Breast epithelium (tissue), 4 donors: Measurements from ENCODE around the gene LDHB. TPM values are rescaled to one million over a fixed set of nuclear protein-coding genes. Genes with fewer than 3 reads are reported as not detected.
"Not testable (repeated sequence)": the region's sequence is repeated elsewhere in the genome, so short reads cannot be mapped to it uniquely, and the experiment has no call there.

Experiments used
- DNase-seq, 2 donors: peaks; one replicate each; pipeline ENCODE4 v3.0.0-alpha.2; 2019; ENCODE audit warnings: low spot score in 2 of 2
- H3K27ac ChIP-seq, 2 donors: fragments of 200-600 bp; sonication (generic) in 1 of 2; one replicate each; pipeline ENCODE4 v1.5.1; 2016 to 2019; ENCODE audit warnings: mild to moderate bottlenecking in 1 of 2
- H3K27me3 ChIP-seq, 2 donors: fragments of 200-600 bp; sonication (generic) in 1 of 2; one replicate each; pipeline versions ENCODE4 v1.5.1 to v1.6.0; 2017 to 2019; ENCODE audit warnings: control low read depth in 1 of 2, mild to moderate bottlenecking in 1 of 2
- H3K36me3 ChIP-seq: fragments of 200-600 bp; one replicate; pipeline ENCODE4 v1.5.1; 2019
- H3K4me1 ChIP-seq, 2 donors: fragments of 200-600 bp; sonication (generic); one replicate each; pipeline ENCODE4 v1.5.1; 2016 to 2019; ENCODE audit warnings: control low read depth in 1 of 2
- H3K4me3 ChIP-seq, 3 donors: fragments of 200-600 bp; sonication (generic); 1 replicate in 2 of 3; 2 replicates in 1 of 3; pipeline ENCODE4 v1.5.1; 2016 to 2019; ENCODE audit warnings: mild to moderate bottlenecking in 3 of 3, moderate library complexity in 2 of 3
- H3K9me3 ChIP-seq, 2 donors: fragments of 200-600 bp; sonication (generic) in 1 of 2; one replicate each; pipeline ENCODE4 v1.5.1; 2016 to 2019; ENCODE audit warnings: control low read depth in 1 of 2
- POLR2A ChIP-seq: fragments of 450-650 bp; IDR thresholded peaks from one replicate; pipeline ENCODE4 v1.6.1; 2016; ENCODE audit warnings: antibody characterized with exemption, mild to moderate bottlenecking, moderate library complexity
- POLR2AphosphoS5 ChIP-seq, 3 donors: sonication (generic); formaldehyde crosslinking; IDR thresholded peaks; one replicate each; pipeline ENCODE4 v1.6.1; 2017; ENCODE audit warnings: antibody characterized with exemption in 3 of 3
- intact Hi-C: fragments of 100-400 bp; cut with DNase I; formaldehyde crosslinking; loops from one replicate; pipeline ENCODE4 v1.15.1; 2023; ENCODE audit warnings: low total_unique reads
- total RNA-seq, 3 donors: library from RNA; depleted of rRNA; stranded (reverse); fragments of >200 nt; gene quantifications; one replicate each; pipeline ENCODE4 v1.1.0, GENCODE V29; 2016
- TF ChIP-seq, protein P1 (sequence below), 3 donors: fragments of 450-650 bp; IDR thresholded peaks; one replicate each; pipeline ENCODE4 v1.5.1; 2016 to 2017; ENCODE audit warnings: antibody characterized with exemption in 3 of 3, mild to moderate bottlenecking in 3 of 3, moderate library complexity in 3 of 3

Gene LDHB
- total RNA-seq, 3 donors from 2014 or later: 235 to 1,093 (median 257) TPM

DNA sequence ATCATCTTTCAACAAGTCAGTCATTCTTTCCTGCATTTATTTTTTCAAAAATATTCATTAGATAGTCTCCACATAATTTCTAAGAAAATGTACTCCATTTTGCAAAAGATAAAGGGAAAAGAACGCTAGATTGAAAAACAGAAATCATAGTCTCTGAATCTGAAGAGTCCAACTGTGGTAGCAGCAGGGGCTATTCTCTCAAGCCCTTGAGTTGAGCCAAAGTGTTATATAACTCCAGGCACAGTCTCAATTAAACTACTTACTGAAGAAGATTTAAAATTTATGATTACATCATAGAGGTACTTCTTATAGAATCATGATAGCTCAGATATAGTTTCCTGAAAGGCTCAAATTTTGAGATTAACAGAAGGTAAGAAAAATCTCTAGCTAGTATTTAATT, 5.8 kb downstream of the LDHB start:
- TF ChIP-seq, protein P1, sequence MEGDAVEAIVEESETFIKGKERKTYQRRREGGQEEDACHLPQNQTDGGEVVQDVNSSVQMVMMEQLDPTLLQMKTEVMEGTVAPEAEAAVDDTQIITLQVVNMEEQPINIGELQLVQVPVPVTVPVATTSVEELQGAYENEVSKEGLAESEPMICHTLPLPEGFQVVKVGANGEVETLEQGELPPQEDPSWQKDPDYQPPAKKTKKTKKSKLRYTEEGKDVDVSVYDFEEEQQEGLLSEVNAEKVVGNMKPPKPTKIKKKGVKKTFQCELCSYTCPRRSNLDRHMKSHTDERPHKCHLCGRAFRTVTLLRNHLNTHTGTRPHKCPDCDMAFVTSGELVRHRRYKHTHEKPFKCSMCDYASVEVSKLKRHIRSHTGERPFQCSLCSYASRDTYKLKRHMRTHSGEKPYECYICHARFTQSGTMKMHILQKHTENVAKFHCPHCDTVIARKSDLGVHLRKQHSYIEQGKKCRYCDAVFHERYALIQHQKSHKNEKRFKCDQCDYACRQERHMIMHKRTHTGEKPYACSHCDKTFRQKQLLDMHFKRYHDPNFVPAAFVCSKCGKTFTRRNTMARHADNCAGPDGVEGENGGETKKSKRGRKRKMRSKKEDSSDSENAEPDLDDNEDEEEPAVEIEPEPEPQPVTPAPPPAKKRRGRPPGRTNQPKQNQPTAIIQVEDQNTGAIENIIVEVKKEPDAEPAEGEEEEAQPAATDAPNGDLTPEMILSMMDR (IDR thresholded peaks at IDR 0.05): no peak
- TF ChIP-seq POLR2A (no peak), POLR2AphosphoS5 (IDR thresholded peaks at IDR 0.05) (no peak)
- H3K4me1 ChIP-seq: no peaks in the 10 kb centered on the region

DNA sequence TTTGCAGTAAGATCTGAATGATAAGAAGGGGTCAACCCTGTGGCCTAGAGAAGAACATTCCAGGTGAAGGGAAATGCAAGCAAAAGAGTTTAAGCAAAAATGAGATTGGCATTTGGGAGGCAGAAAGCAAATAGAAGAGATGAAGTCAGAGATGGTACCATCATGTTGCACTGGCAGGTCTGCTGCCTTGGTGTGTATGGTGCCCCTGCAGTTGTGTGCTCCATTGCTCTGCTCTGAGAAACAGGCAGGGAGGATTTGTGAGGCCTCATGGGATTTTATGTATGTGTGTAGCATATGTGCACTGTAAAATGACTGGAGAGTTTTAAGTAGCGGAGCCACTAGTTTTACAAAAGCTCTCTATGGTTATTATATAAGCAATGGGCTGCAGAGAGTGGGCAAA, 6.6 kb downstream of the LDHB start:
- Histone ChIP-seq H3K27me3 (no peaks in the 10 kb centered on the region), H3K36me3 (no peaks in the 10 kb centered on the region)

More for the DNA sequence above, 5.8 kb downstream of the LDHB start:
- no peaks in the 10 kb centered on the region for H3K36me3 ChIP-seq
- H3K9me3 ChIP-seq: no peaks in the 10 kb centered on the region
- H3K27ac ChIP-seq: no peak overlapping the region
- no peak for DNase-seq
- intact Hi-C loops: no loop called here
- H3K4me3 ChIP-seq: no peak overlapping the region
- H3K27me3 ChIP-seq: no peaks in the 10 kb centered on the region

DNA sequence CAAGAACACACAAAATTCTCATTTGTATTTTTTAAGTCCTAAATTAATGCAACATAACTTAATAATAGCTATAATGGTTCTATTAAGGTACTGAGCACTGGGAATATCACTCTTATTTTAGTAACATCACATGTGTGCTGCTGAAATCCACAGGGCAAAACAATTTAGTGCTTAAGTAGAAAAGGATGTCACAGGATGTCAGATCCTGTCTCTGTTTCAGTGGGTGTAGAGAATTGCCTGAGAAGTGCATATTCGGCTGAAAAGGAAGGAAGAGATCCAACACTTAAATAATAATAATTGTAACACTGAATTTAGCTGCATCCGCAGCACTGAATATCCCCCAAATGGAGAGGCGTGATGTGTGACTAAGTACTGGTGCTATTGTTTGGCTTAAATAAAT, 8.6 kb downstream of the LDHB start:
- Histone ChIP-seq H3K27me3 (no peaks in the 10 kb centered on the region), H3K4me3 (no peak overlapping the region), H3K36me3 (no peaks in the 10 kb centered on the region), H3K9me3 (no peaks in the 10 kb centered on the region), H3K4me1 (no peaks in the 10 kb centered on the region), H3K27ac (no peak overlapping the region)
- intact Hi-C loops: no loop called here
- no peak for DNase-seq
- no peak for TF ChIP-seq POLR2AphosphoS5 (IDR thresholded peaks at IDR 0.05)
- TF ChIP-seq, protein P1 (IDR thresholded peaks at IDR 0.05): no peak
- no peak for TF ChIP-seq POLR2A

More for the DNA sequence above, 6.6 kb downstream of the LDHB start:
- TF ChIP-seq, protein P1 (IDR thresholded peaks at IDR 0.05): no peak
- TF ChIP-seq POLR2AphosphoS5 (IDR thresholded peaks at IDR 0.05): no peak
- TF ChIP-seq POLR2A: no peak
- intact Hi-C loops: no loop called here
- H3K27ac ChIP-seq: no peak overlapping the region
- no peak for DNase-seq
- no peaks in the 10 kb centered on the region for H3K9me3 ChIP-seq
- no peaks in the 10 kb centered on the region for H3K4me1 ChIP-seq
- no peak overlapping the region for H3K4me3 ChIP-seq

DNA sequence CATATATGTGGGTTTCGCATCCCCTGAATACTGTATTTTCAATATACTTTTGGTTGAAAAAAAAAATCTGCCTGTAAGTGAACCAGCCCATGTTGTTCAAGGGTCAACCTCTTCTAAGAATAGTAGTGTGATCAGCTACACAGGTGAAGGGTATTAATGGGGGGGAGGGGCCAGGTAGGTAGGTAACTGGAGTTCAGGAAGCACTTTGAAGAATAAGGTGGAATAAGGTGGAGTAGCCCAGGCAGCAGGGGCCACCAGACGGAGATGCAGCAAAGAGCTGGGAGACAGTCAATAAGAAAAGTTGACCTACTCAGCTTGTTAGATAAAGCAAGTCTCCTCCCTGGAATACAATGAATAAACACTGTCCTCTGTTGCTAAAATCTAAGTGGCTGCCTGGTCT, 9.3 kb downstream of the LDHB start:
- TF ChIP-seq POLR2A (no peak), POLR2AphosphoS5 (IDR thresholded peaks at IDR 0.05) (no peak)
- TF ChIP-seq, protein P1 (IDR thresholded peaks at IDR 0.05): no peak
- no peaks in the 10 kb centered on the region for H3K36me3 ChIP-seq
- DNase-seq: no peak
- H3K27ac ChIP-seq: no peak overlapping the region
- no peaks in the 10 kb centered on the region for H3K27me3 ChIP-seq
- no peaks in the 10 kb centered on the region for H3K9me3 ChIP-seq
- no peak overlapping the region for H3K4me3 ChIP-seq
- intact Hi-C loops: no loop called here
- no peaks in the 10 kb centered on the region for H3K4me1 ChIP-seq

DNA sequence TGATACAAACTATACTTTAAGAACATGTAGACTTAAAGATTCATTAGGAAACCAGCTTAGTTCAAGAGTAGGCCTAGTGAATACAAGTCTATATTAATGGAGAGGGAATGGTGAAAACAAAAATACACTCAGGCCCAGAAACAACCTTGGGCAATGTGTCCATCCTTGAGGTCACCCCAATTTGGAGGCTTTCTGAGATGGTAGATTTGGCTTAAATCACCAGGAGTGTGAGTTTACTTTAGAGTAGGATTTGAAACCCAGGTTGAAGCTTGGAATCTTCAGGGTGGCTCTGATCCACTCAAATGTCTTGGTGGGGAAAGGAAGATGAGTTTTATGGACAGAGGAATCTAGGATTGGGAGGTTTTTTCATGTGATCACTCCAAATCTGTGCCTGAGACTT, 10.5 kb downstream of the LDHB start:
- Histone ChIP-seq H3K9me3 (no peaks in the 10 kb centered on the region), H3K27ac (no peak overlapping the region), H3K36me3 (peaks cover 5% of the 10 kb centered on the region), H3K4me3 (no peak overlapping the region), H3K27me3 (no peaks in the 10 kb centered on the region), H3K4me1 (no peaks in the 10 kb centered on the region)
- TF ChIP-seq POLR2AphosphoS5 (IDR thresholded peaks at IDR 0.05) (no peak), POLR2A (no peak)
- TF ChIP-seq, protein P1 (IDR thresholded peaks at IDR 0.05): no peak
- DNase-seq: no peak
- intact Hi-C loops: no loop called here

DNA sequence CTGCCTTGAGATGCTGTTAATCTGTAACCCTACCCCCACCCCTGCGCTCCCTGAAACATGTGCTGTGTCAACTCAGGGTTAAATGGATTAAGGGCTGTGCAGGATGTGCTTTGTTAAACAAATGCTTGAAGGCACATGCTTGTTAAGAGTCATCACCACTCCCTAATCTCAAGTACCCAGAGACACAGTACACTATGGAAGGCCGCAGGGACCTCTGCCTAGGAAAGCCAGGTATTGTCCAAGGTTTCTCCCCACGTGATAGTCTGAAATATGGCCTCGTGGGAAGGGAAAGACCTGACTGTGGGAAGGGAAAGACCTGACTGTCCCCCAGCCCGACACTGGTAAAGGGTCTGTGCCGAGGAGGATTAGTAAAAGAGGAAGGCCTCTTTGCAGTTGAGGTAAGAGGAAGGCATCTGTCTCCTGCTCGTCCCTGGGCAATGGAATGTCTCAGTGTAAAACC, 12.6 kb downstream of the LDHB start:
- intact Hi-C loops, DNase-seq, H3K27me3 ChIP-seq, H3K27ac ChIP-seq, H3K9me3 ChIP-seq, H3K4me1 ChIP-seq, H3K4me3 ChIP-seq: not testable (repeated sequence)
- H3K36me3 ChIP-seq: peaks cover 11% of the 10 kb centered on the region
